ENCODE results near the gene SOHLH2. TPM values are rescaled to one million over a fixed set of nuclear protein-coding genes. Genes with fewer than 3 reads are reported as not detected.

The SOHLH2 gene
- total RNA-seq, 1 donor from 2014 or later, result not detected

- Mint-ChIP-seq H3K4me1 (ENCODE audit: unreplicated experiment) (no peaks in the 10 kb centered on the region), H3K27ac (ENCODE audit: unreplicated experiment) (no peak overlapping the region), H3K36me3 (ENCODE audit: low read depth, unreplicated experiment) (no peaks in the 10 kb centered on the region), H3K4me3 (ENCODE audit: unreplicated experiment) (no peak overlapping the region), H3K9me3 (ENCODE audit: unreplicated experiment) (no peaks in the 10 kb centered on the region), H3K27me3 (ENCODE audit: unreplicated experiment) (no peaks in the 10 kb centered on the region)
- TF ChIP-seq CTCF (IDR thresholded peaks at IDR 0.05; ENCODE audit: unreplicated experiment), result no peak
- no peak for DNase-seq (ENCODE audit: low spot score)
Observed at GRCh38 chr13:36148446-36148845, 65.9 kb downstream of the SOHLH2 start.

GRCh38 chr13:36147330-36147729 is 67.0 kb downstream of the SOHLH2 start:
- Mint-ChIP-seq H3K27me3 (ENCODE audit: unreplicated experiment) (no peaks in the 10 kb centered on the region), H3K9me3 (ENCODE audit: unreplicated experiment) (no peaks in the 10 kb centered on the region), H3K36me3 (ENCODE audit: low read depth, unreplicated experiment) (no peaks in the 10 kb centered on the region), H3K27ac (ENCODE audit: unreplicated experiment) (no peak overlapping the region), H3K4me1 (ENCODE audit: unreplicated experiment) (no peaks in the 10 kb centered on the region), H3K4me3 (ENCODE audit: unreplicated experiment) (no peak overlapping the region)
- no peak for DNase-seq (ENCODE audit: low spot score)
- TF ChIP-seq CTCF (IDR thresholded peaks at IDR 0.05; ENCODE audit: unreplicated experiment), result no peak

GRCh38 chr13:36146511-36147269 is 67.7 kb downstream of the SOHLH2 start:
- Mint-ChIP-seq H3K27ac (ENCODE audit: unreplicated experiment) (no peak overlapping the region), H3K36me3 (ENCODE audit: low read depth, unreplicated experiment) (no peaks in the 10 kb centered on the region), H3K4me1 (ENCODE audit: unreplicated experiment) (no peaks in the 10 kb centered on the region), H3K27me3 (ENCODE audit: unreplicated experiment) (no peaks in the 10 kb centered on the region), H3K4me3 (ENCODE audit: unreplicated experiment) (no peak overlapping the region), H3K9me3 (ENCODE audit: unreplicated experiment) (no peaks in the 10 kb centered on the region)
- no peak for TF ChIP-seq CTCF (IDR thresholded peaks at IDR 0.05; ENCODE audit: unreplicated experiment)
- DNase-seq (ENCODE audit: low spot score), result no peak

- no peak overlapping the region for H3K27ac Mint-ChIP-seq (ENCODE audit: unreplicated experiment)
- H3K4me1 Mint-ChIP-seq (ENCODE audit: unreplicated experiment), result no peaks in the 10 kb centered on the region
- no peak overlapping the region for H3K4me3 Mint-ChIP-seq (ENCODE audit: unreplicated experiment)
- DNase-seq (ENCODE audit: low spot score), result no peak
- H3K9me3 Mint-ChIP-seq (ENCODE audit: unreplicated experiment), result no peaks in the 10 kb centered on the region
- no peak for TF ChIP-seq CTCF (IDR thresholded peaks at IDR 0.05; ENCODE audit: unreplicated experiment)
- no peaks in the 10 kb centered on the region for H3K36me3 Mint-ChIP-seq (ENCODE audit: low read depth, unreplicated experiment)
- H3K27me3 Mint-ChIP-seq (ENCODE audit: unreplicated experiment), result no peaks in the 10 kb centered on the region
Observed at GRCh38 chr13:36143738-36144137, 70.6 kb downstream of the SOHLH2 start.

GRCh38 chr13:36142735-36143134 is 71.6 kb downstream of the SOHLH2 start:
- Mint-ChIP-seq H3K4me3 (ENCODE audit: unreplicated experiment) (no peak overlapping the region), H3K27me3 (ENCODE audit: unreplicated experiment) (no peaks in the 10 kb centered on the region), H3K9me3 (ENCODE audit: unreplicated experiment) (no peaks in the 10 kb centered on the region), H3K4me1 (ENCODE audit: unreplicated experiment) (no peaks in the 10 kb centered on the region), H3K36me3 (ENCODE audit: low read depth, unreplicated experiment) (no peaks in the 10 kb centered on the region), H3K27ac (ENCODE audit: unreplicated experiment) (no peak overlapping the region)
- no peak for TF ChIP-seq CTCF (IDR thresholded peaks at IDR 0.05; ENCODE audit: unreplicated experiment)
- no peak for DNase-seq (ENCODE audit: low spot score)

Measured in endothelial cell (in vitro differentiated cells).